Panc1 (cell line): Measurements from ENCODE around the gene MAN2B1. TPM values are rescaled to one million over a fixed set of nuclear protein-coding genes. Genes with fewer than 3 reads are reported as not detected.

Experiments used
- ATAC-seq: fragments of 200-7000 bp; cut with Tn5 transposase; 2 replicates; pipeline ENCODE4 v1.9.1; 2020; ENCODE audit warnings: mild to moderate bottlenecking, moderate library complexity
- BruUV-seq: library from RNA; stranded (reverse); fragments of 400-500 nt; replicated peaks from 2 replicates; lab custom pipeline; 2021; lab: Mats Ljungman, UMichigan
- CTCF ChIA-PET: fragments of 300-600 bp; sonication (Branson Sonifier 250); formaldehyde crosslinking; loops from one replicate; lab custom pipeline; 2022; ENCODE audit warnings: antibody characterized with exemption; lab: Charles Lee
- POLR2A ChIA-PET: fragments of 300-600 bp; sonication (Branson Sonifier 250); formaldehyde crosslinking; loops from one replicate; lab custom pipeline; 2022; ENCODE audit warnings: antibody characterized with exemption; lab: Charles Lee
- DNase-seq: peaks from one replicate; pipeline ENCODE4 v3.0.0-alpha.2; 2010; ENCODE audit warnings: low read depth, low spot score
- H3K27ac ChIP-seq: 2 replicates; pipeline ENCODE4 v1.5.1; 2011; ENCODE audit warnings: mild to moderate bottlenecking, low read length, inconsistent platforms
- H3K27me3 ChIP-seq: fragments of 200-500 bp; sonication (Bioruptor generic); 2 replicates; pipeline ENCODE4 v1.6.0; 2014; ENCODE audit warnings: low read length, inconsistent platforms; ENCODE audit not compliant: control insufficient read depth, insufficient read depth
- H3K36me3 ChIP-seq: fragments of 200-500 bp; sonication (Bioruptor generic); 2 replicates; pipeline ENCODE4 v1.5.1; 2014; ENCODE audit warnings: inconsistent platforms, mild to moderate bottlenecking, low read length, moderate library complexity; ENCODE audit not compliant: control insufficient read depth, insufficient read depth
- H3K4me1 ChIP-seq: 2 replicates; pipeline ENCODE4 v1.5.1; 2011; ENCODE audit warnings: inconsistent platforms, mild to moderate bottlenecking, low read length, moderate library complexity; ENCODE audit not compliant: control insufficient read depth, insufficient read depth
- H3K4me3 ChIP-seq, 2 experiments: 2 replicates each; pipeline ENCODE4 v1.5.1; 2011 to 2012; ENCODE audit warnings: low read depth in 2 of 2, low read length in 2 of 2, mild to moderate bottlenecking in 2 of 2, inconsistent platforms in 1 of 2, moderate library complexity in 1 of 2
- H3K9me3 ChIP-seq: fragments of 200-500 bp; sonication (Bioruptor generic); 2 replicates; pipeline ENCODE4 v1.5.1; 2014; ENCODE audit warnings: low read depth, mild to moderate bottlenecking, inconsistent platforms, low read length, moderate library complexity; ENCODE audit not compliant: control insufficient read depth, insufficient read depth
- POLR2AphosphoS5 ChIP-seq: IDR thresholded peaks from 2 replicates; pipeline ENCODE4 v1.6.1; 2012; ENCODE audit warnings: mild to moderate bottlenecking, low read depth, low read length, moderate library complexity
- REST ChIP-seq, 2 experiments: IDR thresholded peaks; 2 replicates each; pipeline ENCODE4 v1.6.1; 2011 to 2012; ENCODE audit warnings: low read depth in 2 of 2, control low read depth in 1 of 2, low read length in 1 of 2, mild to moderate bottlenecking in 1 of 2, moderate library complexity in 1 of 2; ENCODE audit not compliant: insufficient read depth in 1 of 2
- SIN3A ChIP-seq: IDR thresholded peaks from 2 replicates; pipeline ENCODE4 v1.6.1; 2012; ENCODE audit warnings: low read depth, mild to moderate bottlenecking, low read length, moderate library complexity, borderline replicate concordance; ENCODE audit not compliant: insufficient read depth
- TCF7L2 ChIP-seq: IDR thresholded peaks from 2 replicates; pipeline ENCODE4 v1.6.1; 2011; ENCODE audit warnings: mild to moderate bottlenecking, low read depth, low read length, inconsistent platforms
- in situ Hi-C: cut with HindIII; loops from 2 replicates; pipeline ENCODE4 v1.10.0; 2016; ENCODE audit warnings: low sequenced_read_pairs, low pct_unique_long_range_greater_than_20kb
- intact Hi-C: fragments of 100-400 bp; cut with micrococcal nuclease; formaldehyde crosslinking; loops from one replicate; pipeline ENCODE4 v1.10.0; 2022; ENCODE audit not compliant: unreplicated experiment
- total RNA-seq: library from RNA; stranded (reverse); gene quantifications from one replicate; pipeline ENCODE4 v1.2.1, GENCODE V29; 2021; ENCODE audit not compliant: unreplicated experiment
- TF ChIP-seq, protein P1 (sequence below): fragments of 450-650 bp; IDR thresholded peaks from 2 replicates; pipeline ENCODE4 v1.5.1; 2017; ENCODE audit warnings: mild to moderate bottlenecking

The MAN2B1 gene
- total RNA-seq, 1 experiment from 2014 or later, result 43.0 TPM

DNA sequence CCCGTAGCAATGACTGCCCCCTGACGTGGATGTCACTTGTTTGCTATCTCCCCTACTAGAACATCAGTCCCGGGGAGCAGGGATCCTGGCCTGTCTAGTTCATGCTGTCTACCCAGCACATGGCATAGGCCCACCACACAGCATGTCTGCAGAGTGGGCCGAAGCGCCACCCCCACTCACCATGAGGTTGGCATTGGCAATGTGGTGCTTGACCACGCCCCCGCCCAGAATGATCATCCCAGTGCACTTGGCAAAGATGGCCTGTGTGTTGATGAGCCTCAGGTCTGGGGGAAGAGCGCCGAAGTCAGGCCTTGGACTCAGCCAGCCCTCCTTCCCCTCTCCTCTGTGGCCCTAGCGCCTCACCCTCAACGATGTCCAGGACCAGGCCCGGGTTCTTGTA is 10.4 kb upstream of the MAN2B1 start:
- Histone ChIP-seq H3K4me3 (no peak overlapping the region), H3K36me3 (peaks cover 4% of the 10 kb centered on the region; the same call in 1 of the 2 replicates), H3K27me3 (no peaks in the 10 kb centered on the region), H3K4me1 (no peaks in the 10 kb centered on the region), H3K9me3 (no peaks in the 10 kb centered on the region), H3K27ac (no peak overlapping the region)
- intact Hi-C loops (loop anchor here (10.0 kb wide), 1 partner anchor 112 kb away; no protein-coding TSS in a partner anchor), in situ Hi-C loops (no loop called here)
- ATAC-seq, result no peak
- TF ChIP-seq REST (IDR thresholded peaks at IDR 0.05; ENCODE audit: insufficient read depth in 1 of 2, low read depth in 2 of 2, low read length in 1 of 2), result no peak
- TF ChIP-seq SIN3A, result no peak
- no peak for TF ChIP-seq POLR2AphosphoS5
- TF ChIP-seq, protein P1, sequence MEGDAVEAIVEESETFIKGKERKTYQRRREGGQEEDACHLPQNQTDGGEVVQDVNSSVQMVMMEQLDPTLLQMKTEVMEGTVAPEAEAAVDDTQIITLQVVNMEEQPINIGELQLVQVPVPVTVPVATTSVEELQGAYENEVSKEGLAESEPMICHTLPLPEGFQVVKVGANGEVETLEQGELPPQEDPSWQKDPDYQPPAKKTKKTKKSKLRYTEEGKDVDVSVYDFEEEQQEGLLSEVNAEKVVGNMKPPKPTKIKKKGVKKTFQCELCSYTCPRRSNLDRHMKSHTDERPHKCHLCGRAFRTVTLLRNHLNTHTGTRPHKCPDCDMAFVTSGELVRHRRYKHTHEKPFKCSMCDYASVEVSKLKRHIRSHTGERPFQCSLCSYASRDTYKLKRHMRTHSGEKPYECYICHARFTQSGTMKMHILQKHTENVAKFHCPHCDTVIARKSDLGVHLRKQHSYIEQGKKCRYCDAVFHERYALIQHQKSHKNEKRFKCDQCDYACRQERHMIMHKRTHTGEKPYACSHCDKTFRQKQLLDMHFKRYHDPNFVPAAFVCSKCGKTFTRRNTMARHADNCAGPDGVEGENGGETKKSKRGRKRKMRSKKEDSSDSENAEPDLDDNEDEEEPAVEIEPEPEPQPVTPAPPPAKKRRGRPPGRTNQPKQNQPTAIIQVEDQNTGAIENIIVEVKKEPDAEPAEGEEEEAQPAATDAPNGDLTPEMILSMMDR, result no peak
- TF ChIP-seq TCF7L2, result no peak
- ChIA-PET CTCF (interaction anchor here (0.6 kb wide), 1 partner anchor 1837 kb away, joined by 3 read pairs; no protein-coding TSS in a partner anchor), POLR2A (interaction anchor here (0.5 kb wide), 1 partner anchor 105 kb away, joined by 3 read pairs; no protein-coding TSS in a partner anchor)
- BruUV-seq, result no TSS peak
- DNase-seq, result no peak

DNA sequence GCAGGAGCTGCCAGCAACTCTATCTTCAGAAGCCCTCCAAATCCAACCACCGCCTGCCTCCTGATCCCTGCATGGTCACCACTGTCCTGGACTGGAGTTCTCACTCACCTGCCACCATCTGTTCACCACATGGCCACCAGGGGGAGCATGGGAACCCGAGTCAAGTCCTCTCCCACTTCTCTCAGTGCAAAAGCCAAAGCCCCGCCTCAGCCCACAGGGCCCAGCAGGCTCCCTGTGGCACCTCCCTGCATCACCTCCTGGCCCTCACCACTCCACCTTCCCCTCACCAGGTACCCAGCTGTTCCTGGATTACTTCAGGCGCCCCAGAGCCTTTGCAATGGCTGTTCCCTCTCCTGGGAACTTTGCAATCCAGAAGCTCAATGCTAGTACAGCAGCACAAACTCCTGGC is 9.8 kb upstream of the MAN2B1 start:
- H3K36me3 ChIP-seq, result peaks cover 4% of the 10 kb centered on the region; the same call in 1 of the 2 replicates

More for the DNA sequence above, 9.8 kb upstream of the MAN2B1 start:
- in situ Hi-C loops (no loop called here), intact Hi-C loops (loop anchor here (10.0 kb wide), 1 partner anchor 112 kb away; no protein-coding TSS in a partner anchor)
- no peaks in the 10 kb centered on the region for H3K4me1 ChIP-seq
- DNase-seq (peak; percentile 47), ATAC-seq (peak; percentile 77)
- H3K9me3 ChIP-seq, result no peaks in the 10 kb centered on the region
- ChIA-PET CTCF (interaction anchor here (0.6 kb wide), 1 partner anchor 1837 kb away, joined by 3 read pairs; no protein-coding TSS in a partner anchor), POLR2A (interaction anchor here (0.5 kb wide), 1 partner anchor 104 kb away, joined by 3 read pairs; no protein-coding TSS in a partner anchor)
- no TSS peak for BruUV-seq
- TF ChIP-seq POLR2AphosphoS5, result no peak; the same call in 1 of the 2 replicates
- TF ChIP-seq REST (IDR thresholded peaks at IDR 0.05; ENCODE audit: insufficient read depth in 1 of 2, low read depth in 2 of 2, low read length in 1 of 2), result no peak
- TF ChIP-seq SIN3A, result no peak
- TF ChIP-seq, protein P1, result peak; percentile 90
- no peak for TF ChIP-seq TCF7L2
- no peaks in the 10 kb centered on the region for H3K27me3 ChIP-seq
- no peak overlapping the region for H3K27ac ChIP-seq
- no peak overlapping the region for H3K4me3 ChIP-seq
